Stimulated activated effector memory CD8-positive, alpha-beta T cell treated with anti-CD3 and anti-CD28 coated beads, Interleukin-12 subunit alpha, Interleukin-12 subunit beta, amount 100 ng/mL, for 72 hours (primary cell): ENCODE measurements around the gene RFX5.
"Not testable (repeated sequence)": the region's sequence is repeated elsewhere in the genome, so short reads cannot be mapped to it uniquely, and the experiment has no call there.

Source experiments
- ATAC-seq: fragments of 150-1000 bp; cut with Tn5 transposase; 2 replicates; pipeline ENCODE4 v1.10.0; 2021
- DNase-seq, 2 donors: peaks; one replicate each; pipeline ENCODE4 v3.0.0; 2021 to 2022; ENCODE audit warnings: low spot score in 2 of 2
- H3K27ac Mint-ChIP-seq: one replicate; pipeline ENCODE4 v1.8.0; 2022; ENCODE audit warnings: mild to moderate bottlenecking, mixed read lengths
- H3K36me3 Mint-ChIP-seq: one replicate; pipeline ENCODE4 v1.8.0; 2022; ENCODE audit warnings: mild to moderate bottlenecking, mixed read lengths
- H3K4me1 Mint-ChIP-seq: one replicate; pipeline ENCODE4 v1.8.0; 2022; ENCODE audit warnings: mixed read lengths
- H3K4me3 Mint-ChIP-seq: one replicate; pipeline ENCODE4 v1.8.0; 2022; ENCODE audit warnings: mild to moderate bottlenecking, mixed read lengths
- H3K9me3 Mint-ChIP-seq: one replicate; pipeline ENCODE4 v1.8.0; 2022; ENCODE audit warnings: mixed read lengths

Gene RFX5

GRCh38 chr1:151368393-151369301 is 21.6 kb upstream of the RFX5 start:
- DNase-seq (no peak), ATAC-seq (no peak)
- Mint-ChIP-seq H3K4me3 (no peak overlapping the region), H3K36me3 (no peaks in the 10 kb centered on the region), H3K4me1 (no peaks in the 10 kb centered on the region), H3K27ac (no peak overlapping the region), H3K9me3 (no peaks in the 10 kb centered on the region)

- Mint-ChIP-seq H3K4me1 (no peaks in the 10 kb centered on the region), H3K4me3 (no peak overlapping the region), H3K9me3 (no peaks in the 10 kb centered on the region), H3K27ac (no peak overlapping the region), H3K36me3 (no peaks in the 10 kb centered on the region)
- ATAC-seq (no peak), DNase-seq (no peak)
These were observed 20.8 kb upstream of the RFX5 start for GRCh38 chr1:151367658-151368392.

GRCh38 chr1:151364996-151365395 is 17.9 kb upstream of the RFX5 start:
- peaks cover 4% of the 10 kb centered on the region for H3K9me3 Mint-ChIP-seq

GRCh38 chr1:151362308-151363155 is 15.5 kb upstream of the RFX5 start:
- ATAC-seq (no peak), DNase-seq (no peak)
- H3K36me3 Mint-ChIP-seq, result no peaks in the 10 kb centered on the region
- H3K9me3 Mint-ChIP-seq, result peaks cover 4% of the 10 kb centered on the region
- no peak overlapping the region for H3K4me3 Mint-ChIP-seq
- H3K27ac Mint-ChIP-seq, result peak overlapping the region; percentile 30
- no peaks in the 10 kb centered on the region for H3K4me1 Mint-ChIP-seq

More at GRCh38 chr1:151364996-151365395, 17.9 kb upstream of the RFX5 start:
- ATAC-seq (no peak), DNase-seq (no peak)
- H3K4me1 Mint-ChIP-seq, result no peaks in the 10 kb centered on the region
- H3K4me3 Mint-ChIP-seq, result no peak overlapping the region
- no peak overlapping the region for H3K27ac Mint-ChIP-seq
- no peaks in the 10 kb centered on the region for H3K36me3 Mint-ChIP-seq

DNA sequence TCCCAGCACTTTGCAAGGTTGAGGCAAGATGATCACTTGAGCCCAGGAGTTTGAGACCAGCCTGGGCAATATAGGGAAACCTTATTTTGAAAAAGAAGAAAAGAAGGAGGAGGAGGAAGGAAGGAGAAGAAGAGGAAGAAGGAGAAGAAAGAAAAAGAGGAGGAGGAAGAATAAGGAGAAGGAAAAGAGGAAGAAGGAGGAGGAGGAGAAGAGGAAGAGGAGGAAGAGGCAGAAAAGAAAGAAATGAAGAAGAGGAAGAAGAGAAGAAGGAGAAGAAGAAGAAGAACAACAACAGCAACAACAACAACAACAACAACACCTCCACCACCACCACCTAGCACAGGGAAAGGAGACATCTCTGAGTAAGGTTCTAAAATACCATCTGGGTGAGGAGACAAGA is 14.8 kb upstream of the RFX5 start:
- H3K27ac Mint-ChIP-seq, result peak overlapping the region; percentile 30
- DNase-seq (no peak), ATAC-seq (no peak)
- H3K4me1 Mint-ChIP-seq, result no peaks in the 10 kb centered on the region
- no peaks in the 10 kb centered on the region for H3K36me3 Mint-ChIP-seq
- H3K4me3 Mint-ChIP-seq, result no peak overlapping the region
- peaks cover 4% of the 10 kb centered on the region for H3K9me3 Mint-ChIP-seq

GRCh38 chr1:151356696-151357095 is 9.6 kb upstream of the RFX5 start:
- Mint-ChIP-seq H3K27ac (no peak overlapping the region), H3K4me1 (no peaks in the 10 kb centered on the region), H3K9me3 (peaks cover under 1% of the 10 kb centered on the region), H3K36me3 (no peaks in the 10 kb centered on the region), H3K4me3 (no peak overlapping the region)
- ATAC-seq (no peak), DNase-seq (no peak)

DNA sequence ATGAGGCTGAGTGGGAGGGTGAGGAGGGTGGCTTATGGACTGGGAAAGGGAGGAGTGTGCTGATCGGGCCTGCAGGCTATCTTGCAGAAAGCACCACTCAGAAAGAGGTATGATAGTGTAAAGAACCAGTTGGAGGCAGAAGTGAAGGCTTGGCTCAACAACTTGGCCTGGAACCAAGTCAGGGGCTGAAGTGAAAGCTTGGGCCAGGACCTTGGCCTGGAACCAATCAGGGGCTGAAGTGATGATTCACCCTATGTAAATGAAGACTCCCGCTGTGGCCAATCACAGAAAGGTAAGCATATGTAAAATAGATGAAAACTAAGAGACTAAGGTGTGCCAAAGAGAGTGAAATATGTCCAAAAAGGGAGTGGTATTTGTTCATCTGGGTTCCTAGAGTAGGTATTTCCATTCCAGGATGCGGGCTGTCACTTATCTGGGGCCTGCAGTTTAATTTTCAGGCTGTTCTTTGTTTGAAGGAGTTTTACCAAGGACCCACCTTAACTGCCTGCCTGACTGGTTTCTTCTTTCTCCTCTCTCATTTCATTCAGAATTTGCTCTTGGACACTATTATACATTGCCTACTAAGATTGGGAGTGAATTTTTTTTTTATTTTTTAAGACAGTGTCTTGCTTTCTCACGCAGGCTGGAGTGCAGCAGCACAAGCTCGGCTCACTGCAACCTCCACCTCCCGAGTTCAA is 5.1 kb upstream of the RFX5 start:
- no peak overlapping the region for H3K27ac Mint-ChIP-seq
- ATAC-seq (no peak), DNase-seq (no peak)
- no peaks in the 10 kb centered on the region for H3K9me3 Mint-ChIP-seq
- H3K4me1 Mint-ChIP-seq, result peaks cover 12% of the 10 kb centered on the region
- H3K36me3 Mint-ChIP-seq, result peaks cover 3% of the 10 kb centered on the region
- no peak overlapping the region for H3K4me3 Mint-ChIP-seq

DNA sequence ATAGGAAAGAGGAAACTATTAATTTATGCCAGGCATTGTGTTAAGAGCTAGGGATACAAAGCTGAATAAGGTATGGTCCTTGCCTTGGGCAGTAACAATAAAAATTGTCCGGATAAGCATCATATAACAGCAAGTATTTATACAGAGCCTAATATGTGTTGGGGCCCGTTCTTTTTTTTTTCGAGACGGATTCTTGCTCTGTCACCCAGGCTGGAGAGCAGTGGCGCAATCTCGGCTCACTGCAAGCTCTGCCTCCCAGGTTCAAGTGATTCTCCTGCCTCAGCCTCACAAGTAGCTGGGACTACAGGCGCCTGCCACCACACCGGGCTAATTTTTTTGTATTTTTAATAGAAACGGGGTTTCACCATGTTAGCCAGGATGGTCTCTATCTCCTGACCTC is 3.3 kb upstream of the RFX5 start:
- H3K27ac Mint-ChIP-seq, DNase-seq, H3K4me3 Mint-ChIP-seq, ATAC-seq, H3K9me3 Mint-ChIP-seq: not testable (repeated sequence)
- H3K4me1 Mint-ChIP-seq, result peaks cover 29% of the 10 kb centered on the region
- H3K36me3 Mint-ChIP-seq, result peaks cover 22% of the 10 kb centered on the region

GRCh38 chr1:151347523-151348246 is 633 bp upstream of the RFX5 start:
- Mint-ChIP-seq H3K9me3 (no peaks in the 10 kb centered on the region), H3K4me3 (peak overlapping the region; percentile 97), H3K27ac (peak overlapping the region; percentile 100), H3K36me3 (peaks cover 48% of the 10 kb centered on the region), H3K4me1 (peaks cover 43% of the 10 kb centered on the region)
- DNase-seq (no peak), ATAC-seq (peak; percentile 17)

DNA sequence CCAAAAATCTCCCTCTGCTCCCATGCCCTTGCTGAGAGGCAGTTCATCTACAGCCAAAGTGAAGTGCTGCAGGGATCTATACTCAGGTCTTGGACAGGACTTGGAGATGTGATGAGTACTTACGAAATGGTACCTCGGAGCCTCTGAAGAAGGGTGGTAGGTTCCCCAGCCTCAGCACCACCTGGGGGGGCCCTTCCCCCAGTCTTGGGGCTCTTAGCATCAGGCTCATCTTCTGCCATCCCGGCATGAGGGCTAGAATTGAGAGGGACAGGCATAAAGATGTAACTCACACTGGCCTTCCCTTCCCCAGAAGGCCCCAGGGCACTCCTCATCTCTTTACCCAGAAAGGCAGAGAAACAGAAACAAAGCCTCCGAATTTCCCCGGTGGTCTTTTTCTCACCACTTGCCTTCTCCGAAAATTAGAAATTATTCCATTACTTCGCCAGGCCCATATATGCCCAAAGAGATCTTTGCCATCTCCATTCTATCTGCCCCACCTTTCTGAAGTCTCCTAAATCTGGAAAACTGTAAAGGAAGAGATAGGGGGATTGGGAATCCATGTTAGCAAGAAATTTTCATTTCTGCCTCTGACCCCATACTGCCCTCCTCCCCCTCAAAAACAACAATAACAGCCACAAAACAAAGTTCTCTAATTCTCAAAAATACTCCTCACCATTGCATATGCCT is 827 bp downstream of the RFX5 start:
- Mint-ChIP-seq H3K27ac (peak overlapping the region; percentile 100), H3K36me3 (peaks cover 51% of the 10 kb centered on the region), H3K4me1 (peaks cover 50% of the 10 kb centered on the region), H3K4me3 (peak overlapping the region; percentile 97), H3K9me3 (no peaks in the 10 kb centered on the region)
- no peak for ATAC-seq
- DNase-seq, result no peak

GRCh38 chr1:151344291-151344690 is 2.8 kb downstream of the RFX5 start:
- Mint-ChIP-seq H3K36me3 (peaks cover 57% of the 10 kb centered on the region), H3K27ac (peak overlapping the region; percentile 100), H3K9me3 (no peaks in the 10 kb centered on the region), H3K4me3 (no peak overlapping the region), H3K4me1 (peaks cover 56% of the 10 kb centered on the region)
- DNase-seq, result no peak
- no peak for ATAC-seq

DNA sequence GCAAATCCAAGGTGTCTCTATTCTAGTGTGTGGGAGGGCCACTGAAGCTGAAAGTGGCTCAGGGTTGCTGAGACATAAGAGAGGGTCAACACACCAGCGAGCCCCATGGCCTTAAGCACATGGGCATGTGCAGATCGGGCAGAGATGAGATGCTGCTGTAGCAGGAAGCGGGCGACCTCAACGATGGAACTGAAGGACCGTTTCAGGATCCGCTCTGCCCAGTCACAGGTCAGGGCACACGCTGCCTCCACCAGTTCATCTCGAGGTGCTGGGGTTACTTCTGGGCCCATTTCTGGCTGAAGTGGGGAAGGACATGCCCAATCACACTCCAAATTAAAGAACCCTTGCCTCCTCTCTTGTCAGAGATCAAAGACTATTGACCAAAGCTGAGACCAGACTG is 3.5 kb downstream of the RFX5 start:
- Mint-ChIP-seq H3K4me1 (peaks cover 56% of the 10 kb centered on the region), H3K27ac (peak overlapping the region; percentile 100), H3K36me3 (peaks cover 57% of the 10 kb centered on the region), H3K9me3 (no peaks in the 10 kb centered on the region), H3K4me3 (no peak overlapping the region)
- ATAC-seq (no peak), DNase-seq (no peak)

GRCh38 chr1:151342569-151342968 is 4.5 kb downstream of the RFX5 start:
- Mint-ChIP-seq H3K36me3 (peaks cover 57% of the 10 kb centered on the region), H3K27ac (peak overlapping the region; percentile 100), H3K9me3 (no peaks in the 10 kb centered on the region), H3K4me1 (peaks cover 48% of the 10 kb centered on the region), H3K4me3 (no peak overlapping the region)
- ATAC-seq (no peak), DNase-seq (no peak)

- peaks cover 43% of the 10 kb centered on the region for H3K4me1 Mint-ChIP-seq
- ATAC-seq (no peak), DNase-seq (no peak)
- H3K4me3 Mint-ChIP-seq, result no peak overlapping the region
- peaks cover 52% of the 10 kb centered on the region for H3K36me3 Mint-ChIP-seq
- peak overlapping the region; percentile 100 for H3K27ac Mint-ChIP-seq
- H3K9me3 Mint-ChIP-seq, result no peaks in the 10 kb centered on the region
These were observed 5.0 kb downstream of the RFX5 start for GRCh38 chr1:151342021-151342420.
